Epithelial cell of proximal tubule (primary cell): Measurements from ENCODE around the gene GLS. TPM values are rescaled to one million over a fixed set of nuclear protein-coding genes. Genes with fewer than 3 reads are reported as not detected.
A peak's percentile ranks its signal among the peaks of the same experiment; 100 is the strongest.

Experiments used
- DNase-seq: peaks from one replicate; pipeline ENCODE4 v3.0.0-alpha.2; 2011; ENCODE audit warnings: low read depth
- H3K4me3 ChIP-seq: 2 replicates; pipeline ENCODE4 v1.5.1; 2011; ENCODE audit warnings: low read depth, mild to moderate bottlenecking, low read length
- total RNA-seq: library from RNA; depleted of rRNA; stranded (reverse); fragments of >200 nt; gene quantifications from 2 replicates; pipeline ENCODE4 v1.2.3, GENCODE V29; 2015
- TF ChIP-seq, protein P1 (sequence below): conservative IDR thresholded peaks from 2 replicates; pipeline ENCODE4 v1.5.1; 2012; ENCODE audit warnings: low read depth, mild to moderate bottlenecking, low read length

Gene GLS
- total RNA-seq, 1 donor from 2014 or later = 246 TPM

DNA sequence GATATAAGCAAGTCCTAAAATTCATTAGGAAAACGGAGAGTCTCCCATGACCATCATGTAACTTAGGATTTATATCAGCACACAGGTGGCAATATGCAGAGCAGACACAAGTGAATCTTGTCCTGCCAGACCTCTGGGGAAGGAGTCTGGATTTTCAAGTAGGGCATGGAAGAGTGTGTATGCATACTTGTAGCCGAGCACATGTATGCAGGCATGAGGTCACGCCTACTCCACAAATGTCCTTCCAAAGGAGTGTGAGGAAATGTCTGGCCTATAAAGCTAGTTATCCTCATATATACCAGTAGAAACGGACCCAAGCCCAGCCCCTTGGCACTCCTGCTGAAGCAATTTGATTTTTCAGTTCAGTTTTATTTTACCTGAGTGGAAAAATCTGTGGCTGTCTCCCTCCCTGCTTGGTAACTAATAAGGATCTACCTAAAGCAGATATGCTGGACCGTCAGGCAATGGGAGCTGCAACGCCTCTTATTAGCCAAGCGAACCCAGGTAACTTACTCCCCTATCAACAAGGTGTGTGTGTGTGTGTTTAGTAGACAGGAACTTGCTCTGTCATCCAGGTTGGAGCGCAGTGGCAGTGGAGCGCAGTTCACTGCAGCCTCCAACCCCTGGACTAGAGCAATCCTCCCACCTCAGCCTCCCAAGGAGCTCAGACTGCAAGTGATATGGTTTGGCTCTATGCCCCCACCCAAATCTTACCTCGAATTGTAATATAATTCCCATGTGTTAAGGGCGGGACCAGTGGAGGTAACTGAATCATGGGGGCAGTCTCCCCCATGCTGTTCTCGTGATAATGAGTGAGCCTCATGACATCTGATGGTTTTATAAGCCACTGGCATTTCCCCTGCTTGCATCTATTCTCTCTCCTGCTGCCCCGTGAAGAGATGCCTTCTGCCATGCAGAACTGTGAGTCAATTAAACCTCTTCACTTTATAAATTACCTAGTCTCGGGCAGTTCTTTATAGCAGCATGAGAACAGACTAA is 130.6 kb downstream of the GLS start:
- no peak overlapping the region for H3K4me3 ChIP-seq
- DNase-seq = no peak
- TF ChIP-seq, protein P1, sequence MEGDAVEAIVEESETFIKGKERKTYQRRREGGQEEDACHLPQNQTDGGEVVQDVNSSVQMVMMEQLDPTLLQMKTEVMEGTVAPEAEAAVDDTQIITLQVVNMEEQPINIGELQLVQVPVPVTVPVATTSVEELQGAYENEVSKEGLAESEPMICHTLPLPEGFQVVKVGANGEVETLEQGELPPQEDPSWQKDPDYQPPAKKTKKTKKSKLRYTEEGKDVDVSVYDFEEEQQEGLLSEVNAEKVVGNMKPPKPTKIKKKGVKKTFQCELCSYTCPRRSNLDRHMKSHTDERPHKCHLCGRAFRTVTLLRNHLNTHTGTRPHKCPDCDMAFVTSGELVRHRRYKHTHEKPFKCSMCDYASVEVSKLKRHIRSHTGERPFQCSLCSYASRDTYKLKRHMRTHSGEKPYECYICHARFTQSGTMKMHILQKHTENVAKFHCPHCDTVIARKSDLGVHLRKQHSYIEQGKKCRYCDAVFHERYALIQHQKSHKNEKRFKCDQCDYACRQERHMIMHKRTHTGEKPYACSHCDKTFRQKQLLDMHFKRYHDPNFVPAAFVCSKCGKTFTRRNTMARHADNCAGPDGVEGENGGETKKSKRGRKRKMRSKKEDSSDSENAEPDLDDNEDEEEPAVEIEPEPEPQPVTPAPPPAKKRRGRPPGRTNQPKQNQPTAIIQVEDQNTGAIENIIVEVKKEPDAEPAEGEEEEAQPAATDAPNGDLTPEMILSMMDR = no peak

DNA sequence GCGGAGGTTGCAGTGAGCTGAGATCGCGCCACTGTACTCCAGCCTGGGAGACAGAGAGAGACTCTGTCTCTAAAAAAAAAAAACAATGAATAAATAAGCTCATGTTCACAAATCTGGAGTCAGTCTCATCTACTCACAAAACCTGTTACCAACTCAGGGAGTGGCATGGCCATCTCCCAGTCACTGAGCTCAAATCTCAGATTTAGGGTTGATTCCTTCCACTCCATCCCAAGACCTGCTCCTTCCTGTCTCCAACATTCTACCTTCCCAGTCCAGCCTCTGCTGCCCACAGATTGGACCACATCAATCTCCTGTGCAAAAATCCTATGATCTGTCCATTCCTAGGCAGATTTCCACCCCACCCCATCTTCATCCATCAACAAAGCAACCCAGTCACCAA is 131.7 kb downstream of the GLS start:
- H3K4me3 ChIP-seq = peak overlapping the region; percentile 95
- TF ChIP-seq, protein P1 = no peak
- DNase-seq = no peak

DNA sequence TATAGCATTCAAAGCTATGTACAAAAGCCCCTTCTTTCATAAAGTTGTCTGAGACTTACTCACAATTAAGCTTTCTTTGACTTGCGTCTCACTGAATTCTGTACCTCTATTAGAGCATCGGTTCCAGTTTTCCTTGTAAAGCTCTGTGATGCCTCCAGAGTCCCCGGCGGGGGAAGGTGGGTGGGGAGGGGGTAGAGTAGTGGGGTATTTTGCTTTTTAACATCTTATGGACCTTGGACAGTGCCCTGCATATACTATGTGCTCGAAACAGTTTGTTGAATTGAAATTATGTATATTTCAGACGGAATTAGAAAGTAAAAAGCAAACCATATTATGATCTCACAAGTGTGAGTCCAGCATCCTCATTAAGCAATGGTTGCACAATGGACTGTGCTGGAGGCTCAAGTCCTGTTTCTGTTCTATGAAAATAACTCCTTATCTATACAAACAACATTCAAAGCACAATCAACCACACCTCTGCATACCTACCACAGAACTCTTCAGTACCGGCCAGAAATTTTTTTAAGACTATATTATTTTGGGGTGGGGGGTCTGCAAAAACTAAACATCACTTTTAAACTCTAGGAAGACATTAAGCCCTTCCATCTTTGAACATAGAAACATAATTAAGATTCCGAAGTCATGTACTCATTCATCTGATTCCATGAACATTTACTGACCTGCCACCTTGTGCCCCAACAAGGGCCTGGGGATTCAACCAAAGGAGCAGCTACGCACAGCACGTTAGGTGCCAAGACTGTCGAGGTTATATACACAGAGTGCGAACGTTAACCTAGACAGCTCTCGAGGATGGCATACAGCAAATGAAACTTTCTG is 132.4 kb downstream of the GLS start:
- DNase-seq = no peak
- TF ChIP-seq, protein P1 = no peak
- H3K4me3 ChIP-seq = peak overlapping the region; percentile 95

DNA sequence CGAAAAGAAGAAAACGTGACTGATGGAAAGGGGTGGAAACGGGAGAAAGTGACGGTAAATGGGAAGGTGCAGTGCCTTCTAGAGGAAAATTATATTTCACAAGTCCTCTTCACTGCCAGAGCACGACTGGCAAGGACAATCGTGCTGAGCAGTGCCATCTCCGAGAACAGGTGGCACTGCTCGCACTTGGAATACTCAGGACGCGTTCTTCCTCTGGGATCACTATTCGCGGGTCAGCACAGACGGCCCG is 133.0 kb downstream of the GLS start:
- TF ChIP-seq, protein P1 = no peak

DNA sequence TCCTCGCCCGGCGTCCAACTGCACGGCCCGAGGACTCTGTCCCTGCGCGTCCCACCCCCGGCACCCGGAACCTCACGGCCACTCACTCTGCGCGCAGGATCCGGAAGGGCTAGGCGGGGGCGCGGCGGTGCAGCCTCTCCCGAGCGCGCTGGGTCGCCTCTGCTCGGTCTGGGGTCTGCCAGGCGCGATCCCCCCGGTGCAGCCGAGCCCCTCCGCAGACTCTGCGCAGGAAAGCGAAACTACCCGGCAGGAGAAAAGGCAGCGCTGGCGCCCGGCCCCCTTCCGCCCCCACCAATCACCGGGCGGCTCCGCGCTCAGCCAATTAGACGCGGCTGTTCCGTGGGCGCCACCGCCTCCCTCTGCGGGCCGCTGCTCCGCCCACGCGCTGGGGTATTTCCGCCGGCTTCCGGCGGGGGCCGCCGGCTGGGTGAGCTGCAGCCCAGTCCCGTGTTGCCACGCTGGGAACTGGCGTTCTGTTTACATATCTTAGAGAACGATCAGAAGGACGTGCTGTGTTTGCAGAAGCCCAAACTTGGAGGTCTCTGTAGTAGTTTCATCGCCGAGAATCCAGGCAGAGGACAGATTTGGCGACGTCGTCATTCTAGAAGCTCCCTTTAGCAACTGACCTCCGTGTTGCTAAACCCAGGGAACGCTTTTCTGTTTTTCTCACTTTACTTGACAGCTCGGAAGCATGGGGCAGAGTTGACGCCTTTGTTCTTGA is 133.5 kb downstream of the GLS start, which contains the start of gene STAT1:
Gene STAT1, minus strand, starts transcription at position 240 of the 721 bp plus-strand sequence. CDS start 4,168 bp downstream, outside the sequence.
- H3K4me3 ChIP-seq = peak within 1 kb of the TSS; percentile 95
- DNase-seq = no peak
- TF ChIP-seq, protein P1 = no peak

More for the DNA sequence above, 133.0 kb downstream of the GLS start:
- no peak for DNase-seq
- H3K4me3 ChIP-seq = peak overlapping the region; percentile 95

DNA sequence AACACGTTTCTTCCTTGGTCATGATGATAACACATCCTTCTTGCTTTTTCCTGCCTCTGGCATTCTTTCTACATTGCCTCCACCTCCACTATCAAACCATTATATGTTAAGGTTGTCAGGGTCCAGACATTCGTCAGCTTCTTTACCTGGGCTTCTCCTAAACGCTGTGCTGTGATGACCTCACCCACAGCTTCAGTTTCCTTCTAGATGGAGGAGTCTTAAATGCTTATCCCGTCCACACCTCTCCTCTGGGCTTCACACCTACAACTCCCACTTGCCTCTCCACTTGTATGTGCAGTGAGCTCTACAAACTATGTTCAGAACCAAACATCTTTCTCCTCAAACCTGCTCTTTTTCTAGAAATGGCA is 134.0 kb downstream of the GLS start:
- DNase-seq = no peak
- H3K4me3 ChIP-seq = peak overlapping the region; percentile 95
- TF ChIP-seq, protein P1 = no peak
